ENCODE measurements around the gene DLG2.

The DLG2 gene

DNA sequence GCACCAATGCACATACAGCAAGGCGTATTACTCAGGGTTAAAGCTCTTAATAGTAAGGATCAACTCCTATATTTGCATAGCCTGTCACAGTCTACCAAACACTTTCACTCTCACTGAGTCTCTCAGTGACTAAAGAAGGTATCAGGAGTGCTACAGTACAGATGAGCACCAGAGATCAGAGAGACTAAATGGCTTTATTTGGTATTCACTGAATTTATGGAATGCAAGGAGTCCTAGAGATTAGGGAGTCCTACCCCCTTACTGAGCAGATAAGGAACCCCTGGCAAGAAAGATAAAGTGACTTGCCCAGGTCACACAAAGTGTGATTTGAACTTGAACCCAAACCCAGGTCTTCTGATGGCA lies 1944.6 kb downstream of the DLG2 start:
- no peak for DNase-seq

DNA sequence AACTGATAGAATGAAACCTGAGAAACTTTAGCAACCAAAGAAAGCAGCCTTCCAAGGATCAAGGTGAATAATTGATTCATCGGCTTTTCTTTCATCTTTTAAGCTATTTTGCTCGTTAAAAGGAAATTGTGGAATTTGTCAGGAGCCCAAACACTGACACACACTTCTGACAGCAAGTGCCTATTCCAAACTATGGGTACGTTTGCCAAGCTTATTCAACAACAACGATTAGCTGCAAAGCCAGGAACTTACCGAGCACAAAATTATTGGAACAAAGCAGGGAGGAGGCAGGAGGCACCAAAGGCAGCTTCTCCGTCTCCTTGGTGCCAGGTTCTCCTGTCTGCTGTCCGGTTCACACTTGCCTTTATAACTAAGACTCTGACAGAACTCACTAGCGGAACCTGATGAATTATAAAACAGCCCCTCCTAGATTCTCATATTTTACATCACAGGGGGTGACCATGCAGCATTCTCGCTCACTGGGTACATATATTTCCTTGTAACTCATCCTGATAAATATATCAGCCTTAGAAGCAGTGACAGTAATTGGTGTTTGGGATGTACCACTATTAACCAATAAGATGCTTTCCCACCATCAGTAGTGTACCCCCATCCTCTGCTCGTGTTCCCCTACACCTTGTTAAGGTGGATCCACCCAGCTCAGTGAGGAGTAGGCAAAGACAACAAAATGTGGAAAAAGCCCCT lies 1945.1 kb downstream of the DLG2 start:
- no peak for DNase-seq

DNA sequence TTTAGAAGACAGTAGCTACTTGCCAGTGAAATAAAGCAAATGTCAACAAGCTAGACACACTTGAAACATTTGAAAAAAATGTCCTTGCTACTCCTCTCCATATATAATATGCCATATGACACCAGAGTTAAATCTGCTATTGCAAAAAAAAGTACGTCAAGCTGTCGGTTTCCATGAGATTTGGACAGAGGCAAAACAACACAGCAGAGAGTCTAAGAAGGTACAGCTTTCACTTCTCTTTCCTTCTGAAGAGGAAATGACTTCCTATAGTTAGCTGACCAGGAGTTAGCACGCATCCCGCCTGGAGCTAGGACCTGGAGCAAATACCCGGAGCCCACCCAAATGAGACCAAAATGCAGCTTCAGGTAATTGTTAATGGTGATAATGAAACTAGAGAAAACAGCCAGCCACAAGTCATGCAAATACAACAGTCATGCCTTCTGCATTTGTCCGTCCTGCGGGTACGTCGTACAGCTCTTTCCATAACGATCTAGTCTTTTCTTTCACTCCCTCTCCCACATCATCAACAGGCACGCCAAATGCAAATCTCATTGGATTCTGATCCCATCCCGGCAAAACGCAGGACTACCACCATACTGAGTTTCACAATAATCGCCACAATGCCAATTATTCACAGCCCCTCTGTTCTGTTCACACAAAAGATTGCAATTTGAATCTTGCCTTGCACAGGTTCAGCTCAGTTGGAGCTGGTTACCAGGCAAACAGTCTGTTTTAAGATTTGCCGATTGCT lies 1945.9 kb downstream of the DLG2 start:
- DNase-seq, result peak; percentile 4

DNA sequence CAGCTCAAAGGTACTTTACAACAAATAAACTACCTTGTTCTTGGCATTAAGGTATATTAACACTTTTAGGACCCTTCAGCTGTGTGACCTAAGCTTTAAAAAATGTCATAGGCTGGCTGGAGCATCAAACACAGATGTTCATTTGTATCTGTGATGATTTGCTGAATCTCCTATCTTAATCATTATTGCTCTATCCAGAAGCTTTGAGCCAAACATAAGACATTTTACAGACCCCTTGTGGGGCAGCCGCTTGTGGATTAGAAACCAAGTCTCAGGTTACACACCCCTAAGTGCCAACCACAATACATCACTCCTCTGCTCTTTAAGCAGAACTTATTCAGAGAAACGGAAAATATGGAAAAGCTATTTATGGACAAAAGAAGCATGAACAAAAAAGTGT lies 1946.8 kb downstream of the DLG2 start:
- no peak for DNase-seq

DNA sequence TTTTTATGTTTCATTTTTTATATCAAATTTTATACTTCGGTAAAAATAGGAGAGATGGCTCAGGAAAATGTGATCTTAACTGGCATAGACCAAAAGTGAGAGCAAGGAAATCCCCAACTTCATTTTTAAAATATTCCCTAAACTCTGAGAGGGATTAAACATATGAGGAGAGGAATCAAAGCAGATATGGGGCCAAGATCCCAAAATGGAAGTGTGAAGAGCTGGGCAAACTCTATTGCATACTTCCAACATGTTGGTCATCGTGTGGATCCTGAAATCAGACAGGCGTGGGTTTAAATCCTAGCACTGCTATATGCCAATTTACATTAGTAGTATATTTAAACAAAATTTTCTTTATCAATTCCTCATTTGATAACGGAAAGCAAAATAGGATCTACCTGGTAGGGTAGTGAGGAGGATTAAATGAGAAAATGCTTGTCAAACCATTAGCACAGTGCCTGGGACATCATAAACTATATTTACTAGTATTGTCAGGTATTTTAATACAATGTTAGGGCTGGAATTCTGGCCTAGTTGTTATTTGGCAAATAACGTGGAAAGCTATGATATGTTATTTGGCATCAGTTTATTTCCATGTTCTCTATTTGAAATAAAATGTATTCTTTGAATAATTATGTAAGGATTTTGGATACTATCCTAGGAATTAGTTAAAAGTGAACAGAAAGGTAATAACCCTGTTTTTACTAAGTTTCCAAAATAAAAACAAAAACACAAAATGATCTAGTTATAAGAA lies 1948.1 kb downstream of the DLG2 start:
- no peak for DNase-seq

DNA sequence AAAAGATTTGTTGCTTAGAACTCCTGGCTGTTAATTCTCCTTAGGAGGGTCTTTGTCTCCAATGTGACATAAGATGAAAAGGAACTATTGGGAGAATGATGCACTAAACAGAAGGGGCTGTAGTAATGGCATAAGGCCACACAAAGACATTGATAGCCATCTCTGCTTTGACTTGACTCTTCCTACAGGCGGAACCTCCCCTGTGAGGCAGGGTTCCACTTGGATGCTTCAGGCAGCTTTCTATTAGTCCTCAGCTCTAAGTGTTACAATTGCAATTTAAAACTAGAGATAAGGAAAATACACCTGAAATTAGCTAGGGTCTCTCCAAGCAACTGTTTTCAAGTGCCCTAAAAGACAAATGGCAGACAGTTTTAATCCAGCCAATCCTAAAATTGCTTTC lies 1949.4 kb downstream of the DLG2 start:
- DNase-seq, result no peak

DNA sequence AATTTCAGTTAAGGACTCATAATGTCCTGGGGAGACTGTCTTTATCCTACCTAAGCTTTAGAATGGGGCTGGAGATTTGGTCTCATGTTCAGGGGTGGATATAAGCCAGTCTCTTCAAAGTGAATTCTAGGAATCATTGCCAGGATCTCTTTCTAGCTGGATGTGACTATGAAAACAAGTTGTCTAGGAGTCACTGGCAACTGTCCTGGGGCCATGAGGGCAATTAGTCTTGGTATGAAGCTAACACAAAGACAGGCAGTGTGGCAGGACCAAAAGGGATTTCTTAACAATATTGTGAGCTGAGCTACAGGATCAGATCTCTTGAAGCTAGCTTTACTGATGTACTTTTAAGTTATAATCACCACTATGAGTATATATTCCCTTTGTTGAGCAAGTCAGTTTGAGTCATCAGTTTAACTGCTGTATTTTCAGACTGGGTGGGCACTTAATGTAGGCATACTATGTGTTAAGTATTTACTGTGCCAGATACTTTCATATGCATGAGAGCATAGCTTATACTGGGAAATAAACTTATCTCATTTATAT lies 1951.0 kb downstream of the DLG2 start:
- no peak for DNase-seq

DNA sequence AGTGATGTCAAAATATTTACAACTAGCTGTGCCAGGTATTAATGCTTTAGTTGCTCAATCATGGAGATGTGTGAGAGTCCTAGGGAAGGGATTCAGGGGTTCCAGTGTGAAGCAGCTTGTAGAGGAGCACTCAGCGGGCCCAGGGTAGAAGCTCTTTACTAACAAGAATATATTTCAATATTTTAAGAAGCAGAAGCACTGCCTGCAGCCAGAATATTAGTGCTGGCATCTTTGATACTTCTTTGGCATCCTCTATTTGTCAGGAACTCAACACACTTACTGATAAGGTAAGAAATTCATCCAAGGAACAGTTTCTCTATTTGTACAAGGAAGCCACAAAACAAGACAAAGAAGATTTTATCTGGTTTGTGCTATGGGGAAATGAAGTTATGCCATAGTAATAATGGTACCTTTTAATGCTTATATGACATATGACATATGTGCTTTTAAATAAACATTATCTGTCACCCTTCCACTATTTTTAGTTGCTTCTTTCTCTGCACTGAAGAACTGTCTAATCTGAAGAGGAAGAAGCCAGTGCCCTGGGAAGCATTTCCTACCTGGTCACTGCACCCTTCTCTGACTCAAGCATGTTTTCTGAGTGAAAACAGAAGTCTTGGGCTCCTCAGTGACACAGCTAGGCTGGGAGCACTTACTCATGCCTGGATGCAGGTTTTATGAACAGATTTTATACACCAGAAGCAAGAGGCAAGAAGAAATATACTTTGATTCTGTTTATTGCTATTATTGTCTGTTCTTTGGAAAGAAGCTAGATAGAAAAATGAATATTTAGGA lies 1952.8 kb downstream of the DLG2 start:
- no peak for DNase-seq

DNA sequence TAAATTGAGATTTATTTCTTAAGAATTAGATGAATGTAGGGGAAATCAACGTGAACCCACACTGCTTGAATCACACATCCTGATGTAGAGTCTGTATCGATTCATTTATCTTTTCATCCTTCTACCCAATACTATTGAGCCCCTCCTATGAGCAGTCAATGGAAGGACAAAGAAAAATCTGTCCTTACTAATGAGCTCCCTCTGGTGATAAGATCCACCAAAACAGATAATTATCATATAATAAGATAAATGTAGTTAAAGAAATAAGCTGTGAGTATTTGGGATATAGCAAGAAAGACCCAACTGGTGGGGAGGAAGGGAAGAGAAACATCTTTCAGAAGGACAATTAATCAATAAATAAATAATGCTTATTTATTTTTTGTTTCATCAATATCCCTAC lies 1955.9 kb downstream of the DLG2 start:
- no peak for DNase-seq

DNA sequence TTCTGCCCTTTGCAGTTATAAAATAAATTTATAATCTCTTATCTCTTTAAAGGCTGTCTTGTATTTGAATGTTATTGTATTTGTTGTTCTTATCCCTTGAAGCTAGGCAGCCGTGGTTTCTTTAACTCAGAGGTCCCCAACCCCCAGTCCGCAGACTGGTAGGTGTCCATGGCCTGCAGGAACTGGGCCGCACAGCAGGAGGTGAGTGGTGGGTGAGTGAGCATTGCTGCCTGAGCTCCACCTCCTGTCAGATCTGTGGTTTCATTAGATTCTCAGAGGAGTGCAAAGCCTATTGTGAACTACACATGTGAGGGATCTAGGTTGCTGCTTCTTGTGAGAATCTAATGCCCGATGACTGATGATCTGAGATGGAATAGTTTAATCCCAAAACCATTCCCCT lies 1961.0 kb downstream of the DLG2 start:
- no peak for DNase-seq

DNA sequence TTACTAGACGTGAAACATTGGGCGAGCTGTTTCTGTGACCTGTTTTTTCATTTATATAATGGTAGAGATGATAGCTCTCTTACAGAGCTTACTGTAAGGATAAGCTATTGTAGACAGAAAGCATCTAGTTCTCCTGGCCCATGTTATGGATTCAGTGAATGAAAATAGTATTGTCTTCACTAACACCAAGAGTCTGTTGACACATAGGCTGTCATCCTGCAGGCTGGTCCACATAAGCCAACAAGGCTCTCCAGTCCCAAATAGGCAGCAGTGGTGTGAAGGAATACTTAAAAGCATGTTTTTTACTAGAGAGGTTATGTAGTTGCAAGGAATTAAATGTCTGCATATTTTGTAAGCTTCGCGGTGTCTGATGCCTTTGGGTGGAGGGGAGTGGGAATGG lies 1963.2 kb downstream of the DLG2 start:
- no peak for DNase-seq

DNA sequence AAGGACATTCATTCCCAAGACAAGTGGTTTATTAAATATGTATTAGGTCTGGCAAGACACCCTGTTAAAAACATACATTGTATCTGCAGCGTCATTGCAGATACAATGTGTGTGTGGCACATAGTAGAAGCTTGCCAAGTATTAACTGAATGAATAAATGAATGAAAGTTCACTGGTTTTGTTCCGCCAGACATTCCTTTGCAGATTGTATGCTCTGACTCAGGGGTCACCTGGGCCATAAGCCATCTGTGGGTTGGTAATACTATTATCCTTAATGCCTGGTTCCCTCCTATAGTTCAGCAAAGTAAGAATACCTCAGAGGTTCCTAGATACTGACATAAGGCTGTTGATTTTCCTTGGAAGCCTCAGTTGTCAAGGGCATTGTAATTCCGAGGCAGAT lies 1963.7 kb downstream of the DLG2 start:
- no peak for DNase-seq

DNA sequence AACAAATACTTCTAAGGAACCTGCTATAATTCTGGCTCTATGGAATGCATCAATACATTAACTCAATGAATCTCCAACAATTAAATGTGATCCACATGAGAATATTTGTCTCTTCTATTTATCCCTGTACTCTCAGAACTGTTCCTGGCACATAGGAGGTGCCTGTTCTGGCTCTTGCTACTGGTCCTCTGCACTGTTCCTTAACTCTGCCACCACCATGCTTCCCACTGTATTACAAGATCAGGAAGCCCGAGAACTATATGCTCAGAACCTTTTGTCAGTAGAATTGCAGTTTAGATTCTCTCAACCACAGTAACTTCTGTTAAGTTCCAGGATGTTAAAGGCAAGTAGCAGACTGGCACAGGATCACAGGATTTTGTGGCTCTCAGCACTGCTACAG lies 1964.7 kb downstream of the DLG2 start:
- DNase-seq, result no peak

DNA sequence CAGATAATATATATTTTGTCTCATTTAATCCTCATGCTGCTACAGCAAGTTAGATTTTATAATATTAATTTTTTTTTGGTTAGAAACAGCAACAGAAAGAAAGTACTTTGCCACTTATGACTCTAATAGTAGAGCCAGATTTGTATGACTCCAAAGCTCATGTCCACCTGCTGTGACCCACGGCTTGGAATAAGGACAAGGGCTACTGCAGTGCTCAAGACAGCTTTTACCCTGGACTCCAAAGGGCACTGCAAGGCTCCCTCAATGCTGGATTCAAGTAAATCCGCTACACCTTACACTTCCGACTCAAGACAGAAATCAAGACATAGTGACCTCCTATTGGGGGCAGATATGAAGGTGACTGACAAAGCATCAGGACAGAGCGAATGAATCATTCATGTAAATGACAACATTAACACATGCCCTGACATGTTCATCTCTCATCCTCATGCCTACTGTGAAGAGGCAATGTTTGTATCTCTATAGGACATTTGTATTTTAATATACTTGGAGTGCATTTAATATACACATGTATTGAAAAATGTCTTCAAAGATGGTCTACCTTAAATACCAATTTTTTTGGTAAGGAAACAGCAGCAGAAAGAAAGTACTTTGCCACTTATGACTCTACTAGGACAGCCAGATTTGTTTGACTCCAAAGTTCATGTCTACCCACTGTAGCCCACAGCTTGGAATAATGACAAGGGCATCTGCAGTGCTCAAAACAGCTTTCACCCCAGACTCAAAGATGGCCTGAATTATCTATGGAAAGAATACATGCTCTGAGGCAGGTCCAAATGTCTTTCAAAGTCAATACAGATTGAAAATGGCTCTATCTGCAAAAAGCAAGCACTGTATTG lies 1965.4 kb downstream of the DLG2 start:
- no peak for DNase-seq

DNA sequence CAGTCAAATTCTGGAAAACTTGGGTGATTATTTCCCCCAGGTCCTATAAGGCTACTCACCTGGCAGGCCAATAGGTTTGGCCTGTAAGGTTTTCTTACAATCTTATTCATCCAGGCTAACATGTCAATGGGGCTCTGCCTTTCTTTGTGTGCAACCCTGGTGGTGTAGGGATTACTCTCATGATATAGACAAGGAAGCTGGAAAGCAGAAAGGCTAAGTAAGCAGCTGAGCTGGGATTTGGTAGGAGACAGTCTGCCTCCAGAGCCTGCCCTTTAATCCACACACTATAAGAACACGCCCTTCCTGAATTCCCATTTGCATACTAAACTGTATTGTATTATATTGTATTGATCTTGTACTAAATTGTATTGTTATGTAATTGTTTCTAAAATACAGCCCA lies 1967.7 kb downstream of the DLG2 start:
- DNase-seq, result no peak

DNA sequence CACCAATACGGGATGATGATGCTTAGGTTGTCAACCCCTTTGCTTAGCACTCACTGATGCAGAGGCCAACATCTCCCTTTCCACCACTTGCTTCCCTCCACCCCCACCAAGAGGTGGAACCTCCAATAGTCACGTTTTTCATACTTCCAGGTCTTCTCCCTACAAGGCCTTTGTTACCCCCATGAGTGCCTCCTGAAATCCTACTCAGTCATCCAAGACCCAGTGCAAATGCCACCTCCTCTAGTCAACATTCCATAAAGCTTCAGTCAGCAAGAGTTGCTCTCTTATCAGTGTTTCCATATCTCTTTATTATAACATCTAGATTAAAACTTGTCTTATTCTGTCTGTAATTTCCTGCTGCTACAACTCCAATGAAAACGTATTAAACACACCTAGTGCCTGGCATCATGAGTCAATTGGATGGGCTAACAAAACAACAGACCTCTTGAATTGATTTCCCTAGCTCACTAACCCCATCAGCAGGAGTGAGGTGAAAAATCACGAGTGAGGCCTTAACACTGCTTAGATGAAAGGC lies 1970.3 kb downstream of the DLG2 start:
- no peak for DNase-seq

DNA sequence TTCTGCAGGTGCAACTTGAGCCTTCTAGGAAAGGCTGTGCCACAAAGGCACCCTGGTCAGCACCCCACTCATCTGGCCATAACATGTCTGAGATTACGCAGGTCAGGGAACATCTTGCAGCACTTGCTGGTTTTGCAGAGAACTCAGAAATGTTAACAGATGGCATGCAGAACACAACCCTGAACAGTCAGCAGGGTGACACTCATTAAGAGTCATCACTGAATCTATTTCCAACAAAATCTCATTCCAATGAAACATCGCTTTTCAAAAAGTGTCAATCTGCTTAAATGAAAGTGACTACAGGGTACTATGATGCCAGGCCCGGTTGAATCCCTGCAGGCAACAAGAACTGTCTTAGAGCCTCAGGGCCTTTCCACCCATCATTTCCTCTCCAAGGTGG lies 1971.2 kb downstream of the DLG2 start:
- no peak for DNase-seq

DNA sequence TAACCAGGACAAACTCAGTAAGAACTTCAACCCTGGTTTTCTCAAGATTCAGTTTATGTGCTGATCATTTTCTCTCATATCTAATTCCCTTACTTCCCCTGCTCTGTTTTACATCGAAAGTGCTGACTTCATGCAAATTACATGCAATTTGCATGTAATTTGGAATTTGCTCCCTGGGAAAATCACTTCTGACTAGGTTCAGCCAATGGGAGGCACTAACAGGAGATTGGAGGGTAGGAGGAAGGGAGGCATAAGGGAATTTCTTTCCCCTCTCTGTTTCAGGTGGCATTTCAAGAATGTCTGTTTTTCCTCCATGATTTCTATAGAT lies 1977.7 kb downstream of the DLG2 start:
- no peak for DNase-seq

DNA sequence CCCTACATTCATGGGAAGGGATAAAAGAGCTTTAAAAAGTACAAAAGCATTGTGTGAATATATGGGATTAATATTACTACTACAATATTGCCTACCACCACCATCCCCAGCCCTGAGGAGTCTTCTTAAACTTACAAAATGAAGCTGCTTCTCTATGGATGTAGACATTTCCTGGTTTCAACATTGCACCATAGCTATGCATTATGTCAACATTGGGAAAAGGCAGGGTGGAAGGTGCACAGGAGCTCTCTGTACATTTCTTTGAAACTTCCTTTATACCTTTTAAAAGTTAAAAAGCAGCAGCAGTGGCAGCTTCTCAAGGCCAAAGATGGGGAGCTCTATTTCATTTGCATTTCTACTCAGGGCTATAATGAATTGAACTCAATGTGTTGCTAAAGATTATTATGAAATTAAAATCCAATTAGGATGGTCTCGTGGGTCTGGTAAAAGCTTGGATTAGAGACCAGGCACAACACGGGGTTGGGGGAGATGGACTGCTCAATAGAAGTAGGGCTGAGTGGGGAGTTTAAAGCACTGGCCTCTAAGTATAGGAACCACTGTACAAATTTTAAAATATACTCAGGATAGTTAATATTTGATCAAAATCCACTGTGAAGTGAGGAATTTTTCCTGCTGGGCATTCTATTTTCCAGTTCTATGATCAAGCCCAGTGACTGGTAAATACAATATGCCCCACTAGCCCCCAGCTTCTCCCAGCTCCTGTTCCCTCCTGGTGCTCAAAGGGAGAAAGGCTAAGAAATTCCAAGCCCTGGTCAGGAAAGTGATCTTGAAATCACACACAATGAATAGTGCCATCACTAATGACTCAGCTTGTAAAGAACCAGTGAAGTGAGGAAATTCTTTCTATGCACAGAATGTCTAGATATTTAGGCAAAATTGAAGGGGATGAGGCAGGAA lies 1978.3 kb downstream of the DLG2 start:
- no peak for DNase-seq

DNA sequence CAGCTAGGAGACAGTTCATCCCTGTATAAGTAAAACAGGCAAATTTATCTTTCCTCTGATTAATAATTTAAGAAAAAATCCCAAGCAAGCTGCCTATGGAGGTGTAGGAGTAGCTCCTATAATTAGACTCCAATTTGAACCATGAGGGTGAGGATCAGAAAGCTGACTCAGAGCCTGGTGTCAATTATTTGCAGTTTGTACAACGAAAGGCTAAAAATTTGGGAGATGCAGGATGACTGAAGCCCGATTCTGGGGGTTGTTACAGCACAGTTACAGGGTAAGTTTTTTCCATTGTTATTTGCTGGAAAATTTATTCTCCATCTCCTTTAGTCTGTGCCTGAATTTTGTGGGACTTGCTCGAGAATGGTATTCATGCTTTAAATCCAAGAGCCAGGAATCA lies 1981.6 kb downstream of the DLG2 start:
- DNase-seq, result no peak

DNA sequence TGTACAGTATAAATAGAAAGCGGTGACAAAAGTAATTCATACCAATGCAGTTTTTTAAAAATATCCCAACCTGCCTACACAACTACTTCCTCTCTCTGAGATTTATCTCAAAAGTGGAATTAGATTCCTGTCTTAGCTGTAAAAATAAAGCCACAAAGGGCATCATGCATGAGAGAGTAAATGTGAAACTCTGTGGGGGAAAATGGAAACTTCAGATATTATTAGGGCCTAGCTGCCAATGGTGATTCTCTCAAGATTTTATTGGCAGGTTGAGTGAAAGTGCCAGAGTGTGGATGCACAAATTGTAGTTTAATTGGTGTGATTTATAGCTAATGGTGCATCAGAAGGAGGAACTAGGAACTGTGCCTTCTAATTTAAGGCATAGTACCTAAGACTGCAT lies 1984.0 kb downstream of the DLG2 start:
- no peak for DNase-seq

All from RPMI8226 (cell line).